ENCODE measurements around the gene USP5.

DNA sequence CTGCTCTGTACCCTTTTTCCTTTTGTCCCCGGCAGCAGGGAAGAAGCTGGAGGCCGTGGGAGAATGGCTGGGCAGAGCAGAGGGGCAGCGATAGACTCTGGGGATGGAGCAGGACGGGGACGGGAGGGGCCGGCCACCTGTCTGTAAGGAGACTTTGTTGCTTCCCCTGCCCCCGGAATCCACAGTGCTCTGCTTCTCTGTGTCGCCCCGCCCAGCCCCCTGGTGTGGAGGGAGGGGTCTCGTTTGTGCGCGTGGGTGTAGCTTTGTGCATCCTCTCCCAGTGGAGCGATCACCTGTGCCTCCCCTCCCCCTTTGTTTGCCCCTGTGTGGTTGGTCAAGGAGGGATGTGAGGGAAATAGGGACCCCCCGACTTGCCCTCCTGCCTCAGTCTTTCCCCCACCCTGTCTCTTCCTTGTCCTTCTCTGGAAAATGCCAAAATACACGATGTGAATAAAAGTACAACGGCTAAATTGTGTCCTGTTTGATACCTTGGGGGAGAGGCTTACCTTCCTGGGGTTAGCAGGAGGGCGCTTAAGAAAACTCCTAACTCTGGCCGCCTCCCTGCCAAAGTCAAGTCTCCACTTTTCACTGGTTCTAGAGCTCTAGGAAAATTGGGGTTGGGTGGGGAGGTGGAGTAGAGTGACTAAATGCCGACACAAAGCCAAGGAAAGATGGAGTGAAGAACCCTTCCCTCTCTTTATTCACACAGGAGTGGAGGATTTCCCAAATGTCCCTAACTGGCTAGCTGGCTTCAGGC is 14.4 kb downstream of the USP5 start:
- TF ChIP-seq, protein P1, sequence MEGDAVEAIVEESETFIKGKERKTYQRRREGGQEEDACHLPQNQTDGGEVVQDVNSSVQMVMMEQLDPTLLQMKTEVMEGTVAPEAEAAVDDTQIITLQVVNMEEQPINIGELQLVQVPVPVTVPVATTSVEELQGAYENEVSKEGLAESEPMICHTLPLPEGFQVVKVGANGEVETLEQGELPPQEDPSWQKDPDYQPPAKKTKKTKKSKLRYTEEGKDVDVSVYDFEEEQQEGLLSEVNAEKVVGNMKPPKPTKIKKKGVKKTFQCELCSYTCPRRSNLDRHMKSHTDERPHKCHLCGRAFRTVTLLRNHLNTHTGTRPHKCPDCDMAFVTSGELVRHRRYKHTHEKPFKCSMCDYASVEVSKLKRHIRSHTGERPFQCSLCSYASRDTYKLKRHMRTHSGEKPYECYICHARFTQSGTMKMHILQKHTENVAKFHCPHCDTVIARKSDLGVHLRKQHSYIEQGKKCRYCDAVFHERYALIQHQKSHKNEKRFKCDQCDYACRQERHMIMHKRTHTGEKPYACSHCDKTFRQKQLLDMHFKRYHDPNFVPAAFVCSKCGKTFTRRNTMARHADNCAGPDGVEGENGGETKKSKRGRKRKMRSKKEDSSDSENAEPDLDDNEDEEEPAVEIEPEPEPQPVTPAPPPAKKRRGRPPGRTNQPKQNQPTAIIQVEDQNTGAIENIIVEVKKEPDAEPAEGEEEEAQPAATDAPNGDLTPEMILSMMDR (IDR thresholded peaks at IDR 0.05; ENCODE audit: poor library complexity, severe bottlenecking), result no peak
- TF ChIP-seq TAF1 (IDR thresholded peaks at IDR 0.05; ENCODE audit: low read depth) (no peak), RAD21 (conservative IDR thresholded peaks at IDR 0.05) (no peak)
